HepG2 (cell line): ENCODE results near the gene FGFR2. TPM values are rescaled to one million over a fixed set of nuclear protein-coding genes. Genes with fewer than 3 reads are reported as not detected.

Source experiments
- ATAC-seq: fragments of 200-7000 bp; cut with Tn5 transposase; 3 replicates; pipeline ENCODE4 v1.9.1; 2020; ENCODE audit warnings: mild to moderate bottlenecking, moderate library complexity
- BruUV-seq: library from RNA; stranded (reverse); fragments of 400-500 nt; replicated peaks from 2 replicates; lab custom pipeline; 2021; lab: Mats Ljungman, UMichigan
- CTCF ChIA-PET: fragments of 300-600 bp; formaldehyde crosslinking; extraction: SDS; loops from one replicate; lab custom pipeline; 2021; ENCODE audit warnings: low total read pairs, inconsistent platforms, low intra/inter-chr PET ratio; lab: Yijun Ruan, JAX
- POLR2A ChIA-PET: fragments of 350-600 bp; sonication (Branson Sonifier 250); formaldehyde crosslinking; loops from one replicate; lab custom pipeline; 2020; ENCODE audit warnings: antibody characterized with exemption, inconsistent platforms; lab: Yijun Ruan, JAX
- DNase-seq: peaks from one replicate; pipeline ENCODE4 v3.0.0-alpha.2; 2015; ENCODE audit warnings: low spot score
- FAIRE-seq: peaks from 3 replicates; lab custom pipeline; 2011; peaks lifted over from hg19 to GRCh38; lab: Jason Lieb, UNC
- H2AFZ ChIP-seq: one replicate; pipeline ENCODE4 v1.6.1; 2011; ENCODE audit warnings: low read length, inconsistent platforms
- H3K27ac ChIP-seq: fragments of 300-600 bp; 3 replicates; pipeline ENCODE4 v1.8.0; 2011; ENCODE audit warnings: mixed run types, mild to moderate bottlenecking, mixed read lengths, low read length, inconsistent platforms; ENCODE audit not compliant: insufficient read depth; ENCODE audit errors: extremely low read length
- H3K27me3 ChIP-seq, 2 experiments: fragments of 200-600 bp in 1 of 2; 2 replicates in 1 of 2; 3 replicates in 1 of 2; pipeline versions ENCODE4 v1.6.0 to v1.8.0; 2011; ENCODE audit warnings: low read length in 2 of 2, mild to moderate bottlenecking in 2 of 2, moderate library complexity in 2 of 2, inconsistent platforms in 1 of 2; ENCODE audit not compliant: insufficient read depth in 2 of 2, control insufficient read depth in 1 of 2
- H3K36me3 ChIP-seq, 2 experiments: fragments of 200-600 bp in 1 of 2; replicated peaks in 1 of 2; 2 replicates in 1 of 2; 3 replicates in 1 of 2; pipeline versions ENCODE4 v1.5.1 to v1.8.0; 2011; ENCODE audit warnings: low read length in 2 of 2, inconsistent platforms in 1 of 2; ENCODE audit not compliant: insufficient read depth in 2 of 2, control insufficient read depth in 1 of 2
- H3K4me1 ChIP-seq: 2 replicates; pipeline ENCODE4 v1.5.1; 2012; ENCODE audit warnings: low read length, inconsistent platforms; ENCODE audit not compliant: insufficient read depth
- H3K4me2 ChIP-seq: 2 replicates; pipeline ENCODE4 v1.6.0; 2011; ENCODE audit warnings: low read depth, low read length, inconsistent platforms
- H3K4me3 ChIP-seq, 3 experiments: fragments of 200-600 bp in 1 of 3; sonication (generic), shearing (Covaris generic) in 1 of 3; replicated peaks in 1 of 3; 2 replicates each; pipeline ENCODE4 v1.5.1; 2011 to 2016; ENCODE audit warnings: low read length in 3 of 3, inconsistent platforms in 2 of 3, low read depth in 2 of 3, mild to moderate bottlenecking in 2 of 3, control low read depth in 1 of 3, mixed read lengths in 1 of 3; ENCODE audit not compliant: insufficient read depth in 1 of 3
- H3K79me2 ChIP-seq: one replicate; pipeline ENCODE4 v1.6.1; 2011; ENCODE audit warnings: low read length, inconsistent platforms; ENCODE audit not compliant: insufficient read depth
- H3K9ac ChIP-seq: 2 replicates; pipeline ENCODE4 v1.6.0; 2011; ENCODE audit warnings: mild to moderate bottlenecking, low read depth, low read length, inconsistent platforms; ENCODE audit not compliant: insufficient read depth
- H3K9me3 ChIP-seq: 2 replicates; pipeline ENCODE4 v1.5.1; 2012; ENCODE audit warnings: mild to moderate bottlenecking, low read length
- H4K20me1 ChIP-seq: 2 replicates; pipeline ENCODE4 v1.6.0; 2011; ENCODE audit warnings: inconsistent platforms, mild to moderate bottlenecking, low read length, moderate library complexity; ENCODE audit not compliant: insufficient read depth
- DMTF1 ChIP-seq: sonication (generic); formaldehyde crosslinking; IDR thresholded peaks from 2 replicates; pipeline ENCODE4 v1.4.0; 2020; ENCODE audit warnings: mild to moderate bottlenecking, missing genetic modification reagents
- KLF13 ChIP-seq: sonication (generic); formaldehyde crosslinking; IDR thresholded peaks from 2 replicates; pipeline ENCODE4 v1.4.0; 2020; ENCODE audit warnings: mild to moderate bottlenecking, missing genetic modification reagents
- MNT ChIP-seq: fragments of 450-650 bp; IDR thresholded peaks from 2 replicates; pipeline ENCODE4 v1.6.1; 2016
- NAIF1 ChIP-seq: sonication (generic); formaldehyde crosslinking; IDR thresholded peaks from 2 replicates; pipeline ENCODE4 v1.5.0; 2020; ENCODE audit warnings: mild to moderate bottlenecking, missing genetic modification reagents, borderline replicate concordance
- TGIF2 ChIP-seq: IDR thresholded peaks from 2 replicates; pipeline ENCODE4 v1.6.1; 2016; ENCODE audit warnings: control low read depth, missing compliant biosample characterization
- THAP7 ChIP-seq: sonication (generic); formaldehyde crosslinking; IDR thresholded peaks from 2 replicates; pipeline ENCODE4 v1.8.1; 2023; ENCODE audit warnings: mild to moderate bottlenecking, missing genetic modification reagents
- ZBTB7A ChIP-seq: sonication (generic); formaldehyde crosslinking; IDR thresholded peaks from 2 replicates; pipeline ENCODE4 v1.8.0; 2022; ENCODE audit warnings: mild to moderate bottlenecking, missing genetic modification reagents
- ZNF124 ChIP-seq: sonication (generic); formaldehyde crosslinking; IDR thresholded peaks from 2 replicates; pipeline ENCODE4 v1.4.0; 2020; ENCODE audit warnings: missing genetic modification reagents
- ZNF24 ChIP-seq: fragments of 450-650 bp; IDR thresholded peaks from 2 replicates; pipeline ENCODE4 v1.6.1; 2017; ENCODE audit warnings: antibody characterized with exemption, mild to moderate bottlenecking
- ZNF577 ChIP-seq: sonication (generic); formaldehyde crosslinking; IDR thresholded peaks from 2 replicates; pipeline ENCODE4 v1.4.0; 2020; ENCODE audit warnings: mild to moderate bottlenecking, low read depth, missing genetic modification reagents, borderline replicate concordance
- ZNF639 ChIP-seq: conservative IDR thresholded peaks from 2 replicates; pipeline ENCODE4 v1.6.1; 2018; ENCODE audit warnings: missing genetic modification reagents
- ZNF672 ChIP-seq: sonication (generic); formaldehyde crosslinking; IDR thresholded peaks from 2 replicates; pipeline ENCODE4 v1.8.1; 2022; ENCODE audit warnings: missing genetic modification reagents
- ZNF772 ChIP-seq: sonication (generic); formaldehyde crosslinking; IDR thresholded peaks from 2 replicates; pipeline ENCODE4 v1.5.0; 2020; ENCODE audit warnings: mild to moderate bottlenecking, missing genetic modification reagents
- WGBS: methylation state at CpG from one replicate; pipeline ENCODE4 v1.1.6; 2017; ENCODE audit warnings: low lambda C conversion rate; 5-methylcytosine and 5-hydroxymethylcytosine counted together
- in situ Hi-C: cut with HindIII; loops from 2 replicates; pipeline ENCODE4 v1.10.0; 2017; ENCODE audit warnings: low pct_unique_long_range_greater_than_20kb; ENCODE audit not compliant: extremely low pct_ligation_motif_present
- intact Hi-C: fragments of 100-400 bp; cut with micrococcal nuclease; formaldehyde crosslinking; loops from one replicate; pipeline ENCODE4 v1.10.0; 2022; ENCODE audit not compliant: unreplicated experiment
- polyA plus RNA-seq, 8 experiments: library from polyadenylated mRNA; depleted of rRNA in 3 of 8; stranded (reverse) in 7 of 8; unstranded in 1 of 8; fragments of >200 nt; fragmentation: Illumina TruSeq in 4 of 8; extraction: Trizol in 4 of 8; gene quantifications; 2 replicates each; pipeline versions ENCODE4 v1.2.1 to v1.2.3, GENCODE V29; 2011 to 2016; ENCODE audit warnings: low read depth in 4 of 8, missing spikeins in 1 of 8, mixed read lengths in 1 of 8; ENCODE audit not compliant: insufficient read depth in 1 of 8
- total RNA-seq, 5 experiments: library from RNA; depleted of rRNA; stranded (reverse); fragments of >200 nt; fragmentation: Illumina TruSeq; extraction: Trizol; gene quantifications; 2 replicates each; pipeline ENCODE4 v1.2.3, GENCODE V29; 2016; ENCODE audit warnings: low read depth in 1 of 5

Gene FGFR2
- total and polyA plus RNA-seq, 2 of the 13 experiments (the other 11 are each of a cell fraction or from before 2014, with no cell fraction given), result 1.6 to 2.6 TPM

GRCh38 chr10:121485436-121486139, 112.7 kb downstream of the FGFR2 start:
- in situ Hi-C loops, result no loop called here
- Histone ChIP-seq H3K36me3 (no peaks in the 10 kb centered on the region), H3K9me3 (no peaks in the 10 kb centered on the region), H3K4me3 (no peak overlapping the region), H3K4me2 (no peak overlapping the region), H3K27ac (no peak overlapping the region), H2AFZ (no peak overlapping the region), H3K4me1 (peaks cover 14% of the 10 kb centered on the region), H3K79me2 (no peaks in the 10 kb centered on the region), H3K27me3 (no peaks in the 10 kb centered on the region), H4K20me1 (no peaks in the 10 kb centered on the region), H3K9ac (no peak overlapping the region)
- 95% methylated on average over 10 of the region's 12 CpGs for WGBS
- ChIA-PET POLR2A (no interaction called here), CTCF (no interaction called here)
- no peak for ATAC-seq
- intact Hi-C loops, result no loop called here
- TF ChIP-seq ZNF577 (CRISPR knock-in tag) (no peak), ZNF772 (CRISPR knock-in tag) (no peak), ZNF124 (CRISPR knock-in tag) (no peak), ZNF672 (no peak), ZNF639 (no peak), NAIF1 (no peak), TGIF2 (CRISPR knock-in tag) (no peak), ZNF24 (no peak), DMTF1 (CRISPR knock-in tag) (no peak), THAP7 (CRISPR knock-in tag) (no peak), MNT (no peak), KLF13 (no peak), ZBTB7A (CRISPR knock-in tag) (no peak)
- BruUV-seq, result no TSS peak
- no peak for FAIRE-seq
- DNase-seq, result no peak
